Mucosa of descending colon (tissue), 3 donors: Measurements from ENCODE around the gene ATP13A2. TPM values are rescaled to one million over a fixed set of nuclear protein-coding genes. Genes with fewer than 3 reads are reported as not detected.

ENCODE experiments used
- ATAC-seq: fragments of 200-7000 bp; cut with Tn5 transposase; one replicate; pipeline ENCODE4 v1.9.1; 2020; ENCODE audit warnings: mild to moderate bottlenecking, moderate library complexity
- DNase-seq, 3 donors: peaks; one replicate each; pipeline ENCODE4 v3.0.0-alpha.2; 2020
- H3K36me3 ChIP-seq: fragments of 200-600 bp; one replicate; pipeline ENCODE4 v1.8.0; 2021; ENCODE audit warnings: low read depth, mild to moderate bottlenecking
- H3K4me1 ChIP-seq: fragments of 200-600 bp; one replicate; pipeline ENCODE4 v1.8.0; 2021; ENCODE audit warnings: low read depth, mild to moderate bottlenecking
- H3K4me3 ChIP-seq: fragments of 200-600 bp; one replicate; pipeline ENCODE4 v1.8.0; 2021; ENCODE audit warnings: mild to moderate bottlenecking
- H3K9me3 ChIP-seq: fragments of 200-600 bp; one replicate; pipeline ENCODE4 v1.8.0; 2021; ENCODE audit warnings: mild to moderate bottlenecking
- intact Hi-C, 2 donors: fragments of 100-400 bp; cut with DNase I in 1 of 2; cut with micrococcal nuclease in 1 of 2; formaldehyde crosslinking; loops; one replicate each; pipeline versions ENCODE4 v1.11.0 to v1.11.1; 2022; cut with DNase I, micrococcal nuclease
- total RNA-seq, 3 donors: library from RNA; stranded (reverse); fragmentation: NEBNext Ultra II Directional in 2 of 3; extraction: Animal tissue kit (Norgen Biotek cat#: 25700) in 2 of 3; gene quantifications; one replicate each; pipeline versions ENCODE4 v1.2.1 to v1.2.4, GENCODE V29; 2021 to 2023
- TF ChIP-seq, protein P1 (sequence below): fragments of 200-600 bp; IDR thresholded peaks from one replicate; pipeline ENCODE4 v1.8.0; 2022; ENCODE audit warnings: antibody characterized with exemption, mild to moderate bottlenecking
- donor health status: DM: no; HTN: no; CAD: no; lungs with moderate emphysema.
- donor health status: DM: no; HTN: no; CAD: no.
- donor health status: DM: no; HTN: yes; CAD: no.

ATP13A2 gene
- total RNA-seq, 3 donors from 2014 or later: 36.0 to 53.5 (median 44.1) TPM

- TF ChIP-seq, protein P1, sequence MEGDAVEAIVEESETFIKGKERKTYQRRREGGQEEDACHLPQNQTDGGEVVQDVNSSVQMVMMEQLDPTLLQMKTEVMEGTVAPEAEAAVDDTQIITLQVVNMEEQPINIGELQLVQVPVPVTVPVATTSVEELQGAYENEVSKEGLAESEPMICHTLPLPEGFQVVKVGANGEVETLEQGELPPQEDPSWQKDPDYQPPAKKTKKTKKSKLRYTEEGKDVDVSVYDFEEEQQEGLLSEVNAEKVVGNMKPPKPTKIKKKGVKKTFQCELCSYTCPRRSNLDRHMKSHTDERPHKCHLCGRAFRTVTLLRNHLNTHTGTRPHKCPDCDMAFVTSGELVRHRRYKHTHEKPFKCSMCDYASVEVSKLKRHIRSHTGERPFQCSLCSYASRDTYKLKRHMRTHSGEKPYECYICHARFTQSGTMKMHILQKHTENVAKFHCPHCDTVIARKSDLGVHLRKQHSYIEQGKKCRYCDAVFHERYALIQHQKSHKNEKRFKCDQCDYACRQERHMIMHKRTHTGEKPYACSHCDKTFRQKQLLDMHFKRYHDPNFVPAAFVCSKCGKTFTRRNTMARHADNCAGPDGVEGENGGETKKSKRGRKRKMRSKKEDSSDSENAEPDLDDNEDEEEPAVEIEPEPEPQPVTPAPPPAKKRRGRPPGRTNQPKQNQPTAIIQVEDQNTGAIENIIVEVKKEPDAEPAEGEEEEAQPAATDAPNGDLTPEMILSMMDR: no peak
- no peak overlapping the region for H3K4me3 ChIP-seq
- peaks cover 16% of the 10 kb centered on the region for H3K4me1 ChIP-seq
- no peaks in the 10 kb centered on the region for H3K9me3 ChIP-seq
- no peak for ATAC-seq
- intact Hi-C loops: no loop called here
- H3K36me3 ChIP-seq: no peaks in the 10 kb centered on the region
- DNase-seq: no peak
Observed at GRCh38 chr1:17008208-17008855, 3.4 kb downstream of the ATP13A2 start.

DNA sequence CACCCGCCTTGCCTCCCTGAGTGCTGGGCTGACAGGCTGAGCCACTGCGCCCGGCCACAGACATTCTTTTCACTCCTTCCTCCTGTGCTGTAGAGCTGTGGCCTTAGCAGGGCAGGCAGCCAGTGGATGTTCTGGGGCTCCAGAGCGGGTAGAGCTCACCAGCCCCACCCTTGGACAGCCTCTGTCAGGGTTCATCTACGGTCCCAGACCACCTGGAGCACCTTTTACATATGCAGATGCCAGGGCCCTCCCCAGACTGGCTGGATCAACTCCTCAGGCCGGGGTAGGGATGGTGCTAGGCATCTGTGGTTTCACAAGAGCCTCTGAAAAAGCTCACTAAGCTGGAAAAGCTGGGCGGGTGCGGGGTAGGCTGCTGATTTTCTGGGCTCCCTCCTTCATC, 4.6 kb downstream of the ATP13A2 start:
- no peak overlapping the region for H3K4me3 ChIP-seq
- DNase-seq (no peak), ATAC-seq (no peak)
- no peaks in the 10 kb centered on the region for H3K36me3 ChIP-seq
- TF ChIP-seq, protein P1: no peak
- intact Hi-C loops: no loop called here
- H3K4me1 ChIP-seq: peaks cover 12% of the 10 kb centered on the region
- no peaks in the 10 kb centered on the region for H3K9me3 ChIP-seq

DNA sequence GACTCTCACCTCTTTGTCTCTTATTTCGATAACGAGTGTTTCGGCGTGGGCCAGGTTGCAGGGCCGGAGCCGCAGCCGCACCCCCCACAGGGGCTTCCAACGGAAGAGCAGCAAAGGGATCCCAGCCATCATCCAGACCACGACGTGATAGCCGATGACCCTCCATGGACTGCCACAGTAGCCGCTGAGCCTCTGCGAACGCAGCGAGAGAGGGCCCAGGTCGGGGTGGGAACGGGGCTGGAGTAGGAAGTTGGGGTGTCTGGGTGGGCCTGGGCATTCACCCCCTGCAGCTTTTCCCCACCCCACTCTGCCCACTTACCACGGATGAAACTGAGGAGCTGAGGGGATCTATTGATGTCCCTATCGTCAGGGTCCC, 6.4 kb downstream of the ATP13A2 start:
- Histone ChIP-seq H3K36me3 (no peaks in the 10 kb centered on the region), H3K4me3 (no peak overlapping the region), H3K9me3 (no peaks in the 10 kb centered on the region), H3K4me1 (peaks cover 6% of the 10 kb centered on the region)
- TF ChIP-seq, protein P1: no peak
- DNase-seq (no peak), ATAC-seq (no peak)
- intact Hi-C loops: no loop called here

DNA sequence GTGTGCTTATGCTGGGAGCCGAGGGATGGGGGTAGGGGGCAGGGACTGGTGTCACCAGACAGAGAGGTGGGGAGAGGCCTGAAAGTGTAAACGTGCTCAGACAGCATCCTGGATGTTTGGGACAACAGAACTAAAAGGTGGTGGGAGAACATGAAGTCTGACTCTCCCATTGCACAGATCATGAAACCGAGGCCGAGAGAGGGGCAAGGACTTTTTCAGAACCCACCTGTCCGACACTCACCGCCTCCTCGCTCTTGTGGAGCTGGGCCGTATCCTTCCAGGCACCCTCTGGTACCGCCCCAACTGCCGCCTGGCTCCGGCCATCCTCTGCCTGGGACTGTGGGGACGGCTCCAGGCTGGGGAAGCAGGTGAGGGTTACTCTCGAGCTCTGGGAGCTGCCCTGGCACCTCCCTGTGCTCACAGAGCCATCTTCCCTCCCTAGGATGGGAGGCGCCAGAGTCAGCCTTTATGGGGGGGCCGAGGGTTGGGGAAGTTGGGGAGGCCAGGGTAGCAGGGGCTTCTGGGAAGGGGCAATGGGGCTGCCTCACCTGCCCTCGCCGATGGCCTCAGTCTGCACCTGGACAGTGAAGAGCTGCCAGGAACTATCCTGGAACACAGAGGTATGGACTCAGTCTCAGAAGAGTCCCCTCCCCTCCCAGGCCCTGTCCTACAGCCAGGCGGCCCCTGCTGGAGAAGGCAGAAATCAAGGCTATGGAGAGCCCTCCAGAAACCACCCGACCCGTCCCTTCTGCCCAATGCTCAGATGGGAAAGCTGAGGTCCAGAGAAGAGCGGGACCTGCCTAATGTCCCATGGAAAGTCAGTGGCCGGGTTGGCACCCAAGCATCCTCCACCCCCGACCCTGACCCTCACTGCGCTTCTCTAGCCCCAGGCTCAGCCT, 7.0 kb downstream of the ATP13A2 start:
- peaks cover 3% of the 10 kb centered on the region for H3K4me1 ChIP-seq
- TF ChIP-seq, protein P1: no peak
- no peak for DNase-seq
- H3K4me3 ChIP-seq: no peak overlapping the region
- H3K9me3 ChIP-seq: no peaks in the 10 kb centered on the region
- no peaks in the 10 kb centered on the region for H3K36me3 ChIP-seq
- ATAC-seq: no peak
- intact Hi-C loops: no loop called here

- Histone ChIP-seq H3K4me1 (no peaks in the 10 kb centered on the region), H3K9me3 (no peaks in the 10 kb centered on the region), H3K36me3 (no peaks in the 10 kb centered on the region), H3K4me3 (no peak overlapping the region)
- ATAC-seq: no peak
- intact Hi-C loops: no loop called here
- TF ChIP-seq, protein P1: no peak
- DNase-seq: no peak
Observed at GRCh38 chr1:17002524-17002902, 9.2 kb downstream of the ATP13A2 start.
